Superior temporal gyrus (tissue), 1 donor: ENCODE data around the gene FZR1.

ENCODE experiments used
- DNase-seq: peaks from one replicate; pipeline ENCODE4 v3.0.0-alpha.2; 2016; ENCODE audit errors: extremely low spot score

Gene FZR1

GRCh38 chr19:3530389-3530788, 24.3 kb downstream of the FZR1 start:
- no peak for DNase-seq

- DNase-seq: no peak
Observed at GRCh38 chr19:3531716-3532115, 25.6 kb downstream of the FZR1 start.

- DNase-seq: no peak
Observed at GRCh38 chr19:3532154-3532786, 26.2 kb downstream of the FZR1 start.

- DNase-seq: no peak
Observed at GRCh38 chr19:3533033-3533432, 26.9 kb downstream of the FZR1 start.

GRCh38 chr19:3533563-3534216, 27.6 kb downstream of the FZR1 start:
- DNase-seq: no peak

- no peak for DNase-seq
Observed at GRCh38 chr19:3534375-3535234, 28.5 kb downstream of the FZR1 start.

GRCh38 chr19:3535235-3535535, 29.1 kb downstream of the FZR1 start:
- no peak for DNase-seq

GRCh38 chr19:3535563-3535965, 29.5 kb downstream of the FZR1 start:
- DNase-seq: no peak

- no peak for DNase-seq
Observed at GRCh38 chr19:3535981-3536380, 29.9 kb downstream of the FZR1 start.

GRCh38 chr19:3536429-3537100, 30.5 kb downstream of the FZR1 start:
- DNase-seq: peak; percentile 79

- no peak for DNase-seq
Observed at GRCh38 chr19:3537101-3537437, 31.0 kb downstream of the FZR1 start.

GRCh38 chr19:3537438-3538240, 31.5 kb downstream of the FZR1 start:
- no peak for DNase-seq

- no peak for DNase-seq
Observed at GRCh38 chr19:3538258-3538929, 32.3 kb downstream of the FZR1 start.

- DNase-seq: peak; percentile 18
Observed at GRCh38 chr19:3538965-3539755, 33.0 kb downstream of the FZR1 start, which contains the start of gene TEKTIP1. TEKTIP1 (plus strand) TSS chr19:3539174; CDS start chr19:3539178, 4 bp downstream.

- no peak for DNase-seq
Observed at GRCh38 chr19:3539756-3540118, 33.6 kb downstream of the FZR1 start.

GRCh38 chr19:3543150-3544057, 37.3 kb downstream of the FZR1 start:
- DNase-seq: peak; percentile 36

- no peak for DNase-seq
Observed at GRCh38 chr19:3544058-3544376, 37.9 kb downstream of the FZR1 start.

- peak; percentile 87 for DNase-seq
Observed at GRCh38 chr19:3544742-3545668, 38.9 kb downstream of the FZR1 start.
